GM10248 (cell line): ENCODE results near the gene ADAMTSL1.

ENCODE experiments used
- CTCF ChIA-PET: fragments of 300-600 bp; sonication (Branson Sonifier 250); formaldehyde crosslinking; extraction: SDS; loops from one replicate; lab custom pipeline; 2021; ENCODE audit warnings: antibody characterized with exemption; lab: Yijun Ruan, JAX
- POLR2A ChIA-PET: fragments of 350-650 bp; sonication (Branson Sonifier 250); formaldehyde crosslinking; extraction: SDS; loops from one replicate; lab custom pipeline; 2020; ENCODE audit warnings: antibody characterized with exemption; lab: Yijun Ruan, JAX
- DNase-seq: peaks from one replicate; pipeline ENCODE4 v3.0.0; 2012; ENCODE audit errors: extremely low spot score
- TF ChIP-seq, protein P1 (sequence below): IDR thresholded peaks from 2 replicates; pipeline ENCODE4 v1.5.1; 2012; ENCODE audit warnings: mild to moderate bottlenecking, low read depth; ENCODE audit errors: extremely low read depth, missing control alignments, control extremely low read depth

ADAMTSL1 gene

DNA sequence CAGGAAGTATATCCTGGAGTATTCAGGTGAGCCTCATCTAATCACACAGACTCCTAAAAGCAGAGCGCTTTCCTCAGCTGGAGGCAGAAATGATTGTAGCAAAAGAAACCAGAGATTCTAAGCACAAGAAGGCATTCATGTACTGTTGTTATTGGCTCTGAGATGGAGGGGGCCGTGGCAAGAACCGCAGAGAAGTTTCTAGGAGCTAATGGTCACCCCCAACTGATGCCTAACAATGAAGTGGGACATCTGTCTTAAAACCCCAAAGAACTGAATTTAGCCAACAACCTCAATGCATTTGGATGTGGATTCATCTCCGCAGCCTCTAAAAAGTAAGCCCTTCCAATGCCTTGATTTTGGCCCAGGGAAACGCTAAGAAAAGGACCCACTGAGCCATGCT lies 76.3 kb downstream of the ADAMTSL1 start:
- TF ChIP-seq, protein P1, sequence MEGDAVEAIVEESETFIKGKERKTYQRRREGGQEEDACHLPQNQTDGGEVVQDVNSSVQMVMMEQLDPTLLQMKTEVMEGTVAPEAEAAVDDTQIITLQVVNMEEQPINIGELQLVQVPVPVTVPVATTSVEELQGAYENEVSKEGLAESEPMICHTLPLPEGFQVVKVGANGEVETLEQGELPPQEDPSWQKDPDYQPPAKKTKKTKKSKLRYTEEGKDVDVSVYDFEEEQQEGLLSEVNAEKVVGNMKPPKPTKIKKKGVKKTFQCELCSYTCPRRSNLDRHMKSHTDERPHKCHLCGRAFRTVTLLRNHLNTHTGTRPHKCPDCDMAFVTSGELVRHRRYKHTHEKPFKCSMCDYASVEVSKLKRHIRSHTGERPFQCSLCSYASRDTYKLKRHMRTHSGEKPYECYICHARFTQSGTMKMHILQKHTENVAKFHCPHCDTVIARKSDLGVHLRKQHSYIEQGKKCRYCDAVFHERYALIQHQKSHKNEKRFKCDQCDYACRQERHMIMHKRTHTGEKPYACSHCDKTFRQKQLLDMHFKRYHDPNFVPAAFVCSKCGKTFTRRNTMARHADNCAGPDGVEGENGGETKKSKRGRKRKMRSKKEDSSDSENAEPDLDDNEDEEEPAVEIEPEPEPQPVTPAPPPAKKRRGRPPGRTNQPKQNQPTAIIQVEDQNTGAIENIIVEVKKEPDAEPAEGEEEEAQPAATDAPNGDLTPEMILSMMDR = no peak
- POLR2A ChIA-PET = no interaction called here
- CTCF ChIA-PET = no interaction called here
- DNase-seq = no peak

DNA sequence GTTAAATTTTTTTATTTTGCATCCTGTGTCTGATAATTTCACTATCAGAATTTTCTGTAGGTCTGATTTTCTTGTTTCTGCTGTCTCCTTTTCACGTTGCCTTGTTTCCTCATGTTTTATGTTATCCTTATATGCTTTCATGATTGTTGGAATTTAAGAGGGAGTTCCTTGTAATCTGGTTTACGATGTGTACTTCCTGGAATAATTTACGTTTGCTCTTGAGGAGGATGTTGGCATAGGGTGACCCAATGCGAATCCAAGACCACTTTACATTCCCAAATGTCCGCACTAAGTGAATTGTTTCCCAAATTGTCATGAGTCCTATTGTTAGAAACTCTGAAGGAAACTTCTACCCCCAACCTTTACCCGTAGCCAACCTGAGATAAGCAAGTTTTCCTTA lies 80.3 kb downstream of the ADAMTSL1 start:
- POLR2A ChIA-PET = no interaction called here
- CTCF ChIA-PET = interaction anchor here (1.0 kb wide), 1 partner anchor 9 kb away, joined by 3 read pairs; no protein-coding TSS in a partner anchor

DNA sequence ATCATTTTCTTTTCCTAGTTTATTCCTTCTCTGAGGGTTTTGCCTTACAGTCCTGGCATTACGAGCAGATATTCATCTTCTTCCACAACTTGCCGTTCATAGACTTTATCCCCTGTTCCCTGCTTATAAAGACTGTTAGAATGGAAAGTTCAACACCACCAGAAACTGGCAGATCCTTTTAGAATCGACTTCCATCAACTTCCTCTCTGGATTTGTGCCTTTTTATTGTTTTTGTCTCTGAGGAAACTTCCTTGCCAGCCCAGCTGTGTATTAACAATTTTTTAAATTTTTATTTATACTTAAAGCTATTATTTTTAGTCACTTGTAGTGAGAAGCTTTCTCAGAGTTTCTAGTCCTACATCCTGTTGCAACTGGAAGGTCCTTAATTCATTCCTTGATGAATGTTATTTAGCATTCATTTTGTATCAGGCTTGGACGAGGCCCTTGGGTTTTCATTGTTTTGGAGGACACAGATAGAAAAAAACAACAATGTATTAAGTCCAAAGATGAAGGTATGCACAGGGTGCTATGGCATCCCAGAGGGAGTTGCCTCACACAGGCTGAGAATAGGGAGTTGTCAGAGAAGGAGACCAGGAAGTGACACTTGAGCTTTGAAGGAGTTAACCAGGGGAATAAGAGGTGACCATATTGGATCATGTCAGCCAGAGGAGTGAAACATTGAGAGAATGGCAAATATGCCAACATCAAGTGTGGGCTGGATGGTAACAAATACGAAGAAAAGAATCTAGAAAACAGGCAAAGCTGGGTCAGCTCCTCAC lies 81.3 kb downstream of the ADAMTSL1 start:
- TF ChIP-seq, protein P1 = no peak
- POLR2A ChIA-PET = no interaction called here
- CTCF ChIA-PET = interaction anchor here (1.9 kb wide), 1 partner anchor 14 kb away, joined by 5 read pairs; no protein-coding TSS in a partner anchor
- DNase-seq = no peak

More for the DNA sequence above, 80.3 kb downstream of the ADAMTSL1 start:
- TF ChIP-seq, protein P1 = no peak
- no peak for DNase-seq

DNA sequence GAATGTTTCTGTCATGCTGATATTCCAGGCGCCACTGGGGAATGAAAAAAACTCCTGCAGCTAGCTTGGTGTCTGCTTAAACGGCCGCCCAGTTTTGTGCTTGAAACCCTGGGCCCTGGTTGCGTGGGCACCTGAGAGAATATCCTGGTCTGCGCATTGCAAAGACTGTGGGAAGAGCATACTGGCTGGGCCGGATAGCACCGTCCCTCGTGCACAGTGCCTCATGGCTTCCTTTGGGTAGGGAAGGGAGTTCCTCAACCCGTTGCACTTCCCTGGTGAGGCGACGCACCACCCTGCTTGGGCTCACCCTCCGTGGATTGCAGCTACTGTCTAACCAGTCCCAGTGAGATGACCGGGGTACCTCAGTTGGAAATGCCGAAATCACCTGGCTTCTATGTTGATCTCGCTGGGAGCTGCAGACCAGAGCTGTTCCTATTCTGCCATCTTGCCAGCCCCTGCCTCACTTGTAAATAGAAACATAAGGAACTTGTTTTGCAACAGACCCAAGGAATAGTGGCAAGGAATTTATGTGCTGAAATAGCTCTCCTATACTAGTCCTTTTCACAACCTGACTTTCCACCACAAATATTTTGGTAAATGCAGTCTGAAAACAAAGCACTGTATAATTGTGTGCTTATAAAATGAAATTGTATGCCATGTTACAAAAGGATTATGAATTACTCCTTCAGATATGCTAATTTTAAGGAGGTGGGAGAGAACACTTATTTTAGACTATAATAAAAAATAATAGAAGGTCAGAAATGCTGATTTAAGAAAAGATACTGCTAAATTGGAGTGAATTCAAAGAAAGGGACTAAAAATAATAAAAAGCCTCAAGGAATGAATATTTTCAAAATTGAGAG lies 90.3 kb downstream of the ADAMTSL1 start:
- ChIA-PET CTCF (no interaction called here), POLR2A (no interaction called here)
- no peak for DNase-seq
- TF ChIP-seq, protein P1 = no peak

DNA sequence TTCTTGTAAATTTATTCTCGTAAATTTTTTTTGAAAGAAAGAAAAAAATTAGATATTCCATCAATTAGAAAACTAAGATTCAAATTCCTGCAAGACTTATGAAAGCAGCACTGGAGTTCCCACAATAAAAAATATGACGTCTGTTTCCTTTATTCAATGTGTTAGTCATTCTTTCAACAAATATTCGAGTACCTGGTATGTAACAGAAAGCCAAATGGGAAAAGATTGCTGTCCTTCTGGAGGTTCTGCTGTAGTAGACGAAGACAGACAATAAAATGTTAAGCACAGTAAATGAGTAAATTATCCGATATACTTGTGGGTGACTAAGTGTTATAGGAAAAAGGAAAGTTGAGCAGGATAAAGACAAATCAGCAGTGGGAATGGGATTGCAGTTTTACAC lies 92.2 kb downstream of the ADAMTSL1 start:
- ChIA-PET CTCF (no interaction called here), POLR2A (no interaction called here)
- TF ChIP-seq, protein P1 = no peak
- DNase-seq = no peak

DNA sequence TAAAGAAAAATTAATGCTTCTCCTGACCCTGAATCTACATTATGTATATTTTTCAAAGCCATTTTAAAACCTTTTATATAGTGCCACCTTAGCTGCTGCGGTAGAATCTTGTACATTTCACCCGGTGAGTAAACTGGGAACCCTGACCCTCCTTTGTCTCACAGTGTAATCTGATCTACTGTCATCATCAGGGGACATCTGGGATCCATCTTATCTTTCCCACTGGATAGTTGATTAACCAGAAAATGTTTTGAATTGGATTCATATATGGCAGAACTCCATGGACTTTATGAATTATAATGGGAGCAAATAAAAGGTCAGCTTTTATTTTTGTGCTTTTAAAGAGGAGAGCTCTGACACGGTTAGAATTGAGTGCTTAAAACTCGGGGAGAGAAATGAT lies 95.0 kb downstream of the ADAMTSL1 start:
- CTCF ChIA-PET = interaction anchor here (2.0 kb wide), 1 partner anchor 13 kb away, joined by 5 read pairs; no protein-coding TSS in a partner anchor
- TF ChIP-seq, protein P1 = no peak
- POLR2A ChIA-PET = no interaction called here
- DNase-seq = no peak
